Natural killer cell (primary cell): Measurements from ENCODE around the gene P2RY4. TPM values are rescaled to one million over a fixed set of nuclear protein-coding genes. Genes with fewer than 3 reads are reported as not detected.

Experiments
- ATAC-seq, 3 donors: fragments of 150-1000 bp in 2 of 3; fragments of 200-7000 bp in 1 of 3; cut with Tn5 transposase; 1 replicate in 1 of 3; 2 replicates in 2 of 3; pipeline ENCODE4 v1.10.0; 2021; ENCODE audit warnings: mild to moderate bottlenecking in 2 of 3, moderate library complexity in 2 of 3
- DNase-seq, 2 donors: peaks; one replicate each; pipeline versions ENCODE4 v3.0.0 to v3.0.0-alpha.2; 2013 to 2021; ENCODE audit warnings: mixed read lengths in 1 of 2
- H3K27ac ChIP-seq: one replicate; pipeline ENCODE4 v1.5.1; 2013; ENCODE audit warnings: mild to moderate bottlenecking, low read length
- H3K27me3 ChIP-seq: one replicate; pipeline ENCODE4 v1.6.1; 2013; ENCODE audit warnings: low read length; ENCODE audit not compliant: control insufficient read depth, insufficient read depth
- H3K36me3 ChIP-seq: one replicate; pipeline ENCODE4 v1.6.1; 2013; ENCODE audit warnings: low read length; ENCODE audit not compliant: control insufficient read depth, insufficient read depth
- H3K4me1 ChIP-seq: one replicate; pipeline ENCODE4 v1.6.1; 2013; ENCODE audit warnings: low read length; ENCODE audit not compliant: control insufficient read depth, insufficient read depth
- H3K4me3 ChIP-seq: one replicate; pipeline ENCODE4 v1.5.1; 2013; ENCODE audit warnings: low read length
- H3K9me3 ChIP-seq: one replicate; pipeline ENCODE4 v1.6.1; 2013; ENCODE audit warnings: low read length; ENCODE audit not compliant: control insufficient read depth, insufficient read depth
- H3K27ac Mint-ChIP-seq, 2 donors: one replicate each; pipeline ENCODE4 v1.8.0; 2022; ENCODE audit warnings: mild to moderate bottlenecking in 2 of 2, mixed read lengths in 2 of 2, moderate library complexity in 1 of 2
- H3K27me3 Mint-ChIP-seq, 2 donors: one replicate each; pipeline ENCODE4 v1.8.0; 2022; ENCODE audit warnings: low read depth in 2 of 2, mixed read lengths in 2 of 2
- H3K36me3 Mint-ChIP-seq: one replicate; pipeline ENCODE4 v1.8.0; 2022; ENCODE audit warnings: mixed read lengths
- H3K4me1 Mint-ChIP-seq, 2 donors: one replicate each; pipeline ENCODE4 v1.8.0; 2022; ENCODE audit warnings: mixed read lengths in 2 of 2
- H3K4me3 Mint-ChIP-seq: one replicate; pipeline ENCODE4 v1.8.0; 2022; ENCODE audit warnings: mild to moderate bottlenecking, moderate library complexity, mixed read lengths
- H3K9me3 Mint-ChIP-seq, 2 donors: one replicate each; pipeline ENCODE4 v1.8.0; 2022; ENCODE audit warnings: mixed read lengths in 2 of 2
- CTCF ChIP-seq: fragments of 200-600 bp; IDR thresholded peaks from one replicate; pipeline ENCODE4 v1.8.0; 2022; ENCODE audit warnings: antibody characterized with exemption
- WGBS: methylation state at CpG from one replicate; pipeline ENCODE4 v1.1.7; 2013; ENCODE audit warnings: missing lambda C conversion rate; ENCODE audit not compliant: insufficient coverage; 5-methylcytosine and 5-hydroxymethylcytosine counted together
- intact Hi-C: fragments of 100-400 bp; cut with micrococcal nuclease; formaldehyde crosslinking; loops from one replicate; pipeline ENCODE4 v1.14.2; 2022
- total RNA-seq, 4 donors: library from RNA; stranded (reverse); fragments of 120-200 nt in 1 of 4; gene quantifications; one replicate each; pipeline versions ENCODE4 v1.2.3 to v1.2.4, GENCODE V29; 2013 to 2022

The P2RY4 gene
- total RNA-seq, 3 donors from 2014 or later (not counting 1 experiment from before 2014, with no cell fraction given) = 0.53 to 0.64 (median 0.61) TPM

- Histone ChIP-seq H3K4me3 (no peak overlapping the region), H3K27me3 (no peaks in the 10 kb centered on the region), H3K9me3 (no peaks in the 10 kb centered on the region), H3K4me1 (no peaks in the 10 kb centered on the region), H3K27ac (no peak overlapping the region), H3K36me3 (no peaks in the 10 kb centered on the region)
- DNase-seq (no peak), ATAC-seq (no peak)
- no peak for TF ChIP-seq CTCF
- peaks cover 0 to 4% of the 10 kb centered on the region in 2 donors for H3K4me1 Mint-ChIP-seq
- no peaks in the 10 kb centered on the region for H3K27me3 Mint-ChIP-seq
- no peak overlapping the region for H3K27ac Mint-ChIP-seq
- H3K4me3 Mint-ChIP-seq = no peak overlapping the region
- WGBS = 100% methylated on average over 1 of the region's 2 CpGs
- no peaks in the 10 kb centered on the region for H3K36me3 Mint-ChIP-seq
- no peaks in the 10 kb centered on the region for H3K9me3 Mint-ChIP-seq
- intact Hi-C loops = no loop called here
Observed at GRCh38 chrX:70255452-70255851, 4.6 kb downstream of the P2RY4 start.

GRCh38 chrX:70254909-70255308, 5.1 kb downstream of the P2RY4 start:
- WGBS = 100% methylated on average over 2 of the region's 3 CpGs
- Histone ChIP-seq H3K4me3 (no peak overlapping the region), H3K27me3 (no peaks in the 10 kb centered on the region), H3K27ac (no peak overlapping the region), H3K4me1 (no peaks in the 10 kb centered on the region), H3K9me3 (no peaks in the 10 kb centered on the region), H3K36me3 (no peaks in the 10 kb centered on the region)
- no peak for TF ChIP-seq CTCF
- intact Hi-C loops = no loop called here
- DNase-seq (no peak), ATAC-seq (no peak)
- Mint-ChIP-seq H3K36me3 (no peaks in the 10 kb centered on the region), H3K4me1 (peaks cover 0 to 4% of the 10 kb centered on the region in 2 donors), H3K4me3 (no peak overlapping the region), H3K27me3 (no peaks in the 10 kb centered on the region), H3K27ac (no peak overlapping the region), H3K9me3 (no peaks in the 10 kb centered on the region)

- Mint-ChIP-seq H3K27ac (no peak overlapping the region), H3K36me3 (no peaks in the 10 kb centered on the region), H3K4me3 (no peak overlapping the region), H3K4me1 (peaks cover 0 to 4% of the 10 kb centered on the region in 2 donors), H3K9me3 (no peaks in the 10 kb centered on the region), H3K27me3 (no peaks in the 10 kb centered on the region)
- Histone ChIP-seq H3K9me3 (no peaks in the 10 kb centered on the region), H3K4me1 (no peaks in the 10 kb centered on the region), H3K36me3 (no peaks in the 10 kb centered on the region), H3K4me3 (no peak overlapping the region), H3K27me3 (no peaks in the 10 kb centered on the region), H3K27ac (no peak overlapping the region)
- intact Hi-C loops = no loop called here
- DNase-seq (no peak), ATAC-seq (no peak)
- 89% methylated on average over 1 of the region's 1 CpG for WGBS
- TF ChIP-seq CTCF = no peak
Observed at GRCh38 chrX:70254063-70254400, 6.0 kb downstream of the P2RY4 start.

- Histone ChIP-seq H3K27me3 (no peaks in the 10 kb centered on the region), H3K36me3 (no peaks in the 10 kb centered on the region), H3K4me1 (no peaks in the 10 kb centered on the region), H3K9me3 (no peaks in the 10 kb centered on the region), H3K27ac (no peak overlapping the region), H3K4me3 (no peak overlapping the region)
- H3K4me1 Mint-ChIP-seq = peaks cover 0 to 4% of the 10 kb centered on the region in 2 donors
- DNase-seq (no peak), ATAC-seq (no peak)
- H3K27me3 Mint-ChIP-seq = no peaks in the 10 kb centered on the region
- intact Hi-C loops = no loop called here
- H3K36me3 Mint-ChIP-seq = no peaks in the 10 kb centered on the region
- H3K9me3 Mint-ChIP-seq = no peaks in the 10 kb centered on the region
- no peak overlapping the region for H3K4me3 Mint-ChIP-seq
- no CpG with 5 or more reads among the region's 3 CpGs for WGBS
- TF ChIP-seq CTCF = no peak
- H3K27ac Mint-ChIP-seq = no peak overlapping the region
Observed at GRCh38 chrX:70253377-70254062, 6.5 kb downstream of the P2RY4 start.
